Glutamatergic neuron (in vitro differentiated cells): Measurements from ENCODE around the gene TIMP1. TPM values are rescaled to one million over a fixed set of nuclear protein-coding genes. Genes with fewer than 3 reads are reported as not detected.

Experiments used
- DNase-seq: peaks from one replicate; pipeline ENCODE4 v3.0.0; 2022
- H3K27ac Mint-ChIP-seq: one replicate; pipeline ENCODE4 v1.8.0; 2020; ENCODE audit warnings: mild to moderate bottlenecking, mixed read lengths, inconsistent platforms; ENCODE audit not compliant: unreplicated experiment
- H3K27me3 Mint-ChIP-seq: one replicate; pipeline ENCODE4 v1.8.0; 2020; ENCODE audit warnings: mild to moderate bottlenecking, moderate library complexity, mixed read lengths, inconsistent platforms; ENCODE audit not compliant: unreplicated experiment
- H3K36me3 Mint-ChIP-seq: one replicate; pipeline ENCODE4 v1.8.0; 2020; ENCODE audit warnings: mild to moderate bottlenecking, mixed read lengths, inconsistent platforms; ENCODE audit not compliant: unreplicated experiment
- H3K4me1 Mint-ChIP-seq: one replicate; pipeline ENCODE4 v1.8.0; 2020; ENCODE audit warnings: mild to moderate bottlenecking, low read depth, mixed read lengths, inconsistent platforms; ENCODE audit not compliant: unreplicated experiment
- H3K4me3 Mint-ChIP-seq: one replicate; pipeline ENCODE4 v1.8.0; 2020; ENCODE audit warnings: mild to moderate bottlenecking, mixed read lengths, inconsistent platforms; ENCODE audit not compliant: unreplicated experiment
- H3K9me3 Mint-ChIP-seq: one replicate; pipeline ENCODE4 v1.8.0; 2020; ENCODE audit warnings: mild to moderate bottlenecking, moderate library complexity, mixed read lengths, inconsistent platforms; ENCODE audit not compliant: unreplicated experiment
- CTCF ChIP-seq: fragments of 200-600 bp; sonication (generic); IDR thresholded peaks from one replicate; pipeline ENCODE4 v1.5.0; 2021; ENCODE audit not compliant: partially characterized antibody, unreplicated experiment
- total RNA-seq: library from RNA; stranded (reverse); fragmentation: NEBNext Ultra II Directional; extraction: Animal tissue kit (Norgen Biotek cat#: 25700); gene quantifications from one replicate; pipeline ENCODE4 v1.2.1, GENCODE V29; 2021; ENCODE audit not compliant: unreplicated experiment

The TIMP1 gene
- total RNA-seq, 1 donor from 2014 or later = 5.9 TPM

- no peak for TF ChIP-seq CTCF
- Mint-ChIP-seq H3K36me3 (no peaks in the 10 kb centered on the region), H3K27me3 (peaks cover 6% of the 10 kb centered on the region), H3K4me1 (peaks cover 2% of the 10 kb centered on the region), H3K27ac (no peak overlapping the region), H3K4me3 (peak overlapping the region; percentile 96), H3K9me3 (peaks cover 3% of the 10 kb centered on the region)
- no peak for DNase-seq
Observed at GRCh38 chrX:47561659-47562151, 20.5 kb upstream of the TIMP1 start.

- Mint-ChIP-seq H3K9me3 (peaks cover 3% of the 10 kb centered on the region), H3K4me1 (peaks cover 2% of the 10 kb centered on the region), H3K27ac (no peak overlapping the region), H3K27me3 (peaks cover 6% of the 10 kb centered on the region), H3K36me3 (no peaks in the 10 kb centered on the region), H3K4me3 (peak overlapping the region; percentile 38)
- peak; percentile 43 for TF ChIP-seq CTCF
- DNase-seq = peak; percentile 40
Observed at GRCh38 chrX:47562615-47563243, 19.5 kb upstream of the TIMP1 start.

GRCh38 chrX:47563801-47564315, 18.4 kb upstream of the TIMP1 start:
- H3K4me3 Mint-ChIP-seq = no peak overlapping the region
- peaks cover 2% of the 10 kb centered on the region for H3K4me1 Mint-ChIP-seq
- no peaks in the 10 kb centered on the region for H3K36me3 Mint-ChIP-seq
- DNase-seq = no peak
- no peak overlapping the region for H3K27ac Mint-ChIP-seq
- peaks cover 4% of the 10 kb centered on the region for H3K27me3 Mint-ChIP-seq
- no peak for TF ChIP-seq CTCF
- H3K9me3 Mint-ChIP-seq = peaks cover 3% of the 10 kb centered on the region

- H3K4me1 Mint-ChIP-seq = peaks cover 2% of the 10 kb centered on the region
- H3K36me3 Mint-ChIP-seq = no peaks in the 10 kb centered on the region
- no peak overlapping the region for H3K4me3 Mint-ChIP-seq
- H3K27ac Mint-ChIP-seq = no peak overlapping the region
- no peak for DNase-seq
- H3K27me3 Mint-ChIP-seq = peaks cover 6% of the 10 kb centered on the region
- no peak for TF ChIP-seq CTCF
- H3K9me3 Mint-ChIP-seq = peaks cover 3% of the 10 kb centered on the region
Observed at GRCh38 chrX:47564438-47565085, 17.7 kb upstream of the TIMP1 start.

GRCh38 chrX:47566841-47567240, 15.4 kb upstream of the TIMP1 start:
- Mint-ChIP-seq H3K27ac (no peak overlapping the region), H3K4me3 (no peak overlapping the region), H3K27me3 (peaks cover 6% of the 10 kb centered on the region), H3K4me1 (no peaks in the 10 kb centered on the region), H3K36me3 (no peaks in the 10 kb centered on the region), H3K9me3 (no peaks in the 10 kb centered on the region)
- DNase-seq = no peak
- no peak for TF ChIP-seq CTCF
